LHCN-M2 (cell line): ENCODE results near the gene CIT. TPM values are rescaled to one million over a fixed set of nuclear protein-coding genes. Genes with fewer than 3 reads are reported as not detected.

Source experiments
- DNase-seq: peaks from one replicate; pipeline ENCODE4 v3.0.0-alpha.2; 2012; ENCODE audit warnings: low read depth
- total RNA-seq: library from RNA; depleted of rRNA; stranded (reverse); fragments of >200 nt; gene quantifications from 2 replicates; pipeline ENCODE4 v1.2.3, GENCODE V29; 2014

The CIT gene
- total RNA-seq, 1 experiment from 2014 or later = 54.0 TPM

- peak; percentile 69 for DNase-seq
Observed at GRCh38 chr12:119704065-119704747, 172.9 kb downstream of the CIT start.

DNA sequence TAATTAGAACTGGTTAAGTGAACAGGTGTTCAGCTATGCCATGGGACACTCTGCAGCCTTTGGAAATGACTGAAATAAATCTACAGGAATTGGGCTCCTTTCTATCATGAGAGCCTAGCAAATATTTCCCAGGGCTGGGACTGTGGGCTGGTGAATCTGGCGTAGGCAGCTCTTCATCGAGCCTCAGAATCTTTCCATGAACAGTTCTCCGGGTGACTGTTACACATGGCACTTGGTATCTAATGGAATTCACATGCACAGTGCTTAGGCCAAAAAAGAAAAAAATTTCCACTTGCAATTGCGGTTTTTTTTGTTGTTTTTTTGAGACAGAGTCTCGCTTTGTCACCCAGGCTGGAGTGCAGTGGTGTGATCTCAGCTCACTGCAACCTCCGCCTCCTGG is 177.0 kb downstream of the CIT start:
- no peak for DNase-seq

GRCh38 chr12:119699199-119699760 is 177.8 kb downstream of the CIT start:
- no peak for DNase-seq

GRCh38 chr12:119696943-119697342 is 180.2 kb downstream of the CIT start:
- no peak for DNase-seq

- DNase-seq = peak; percentile 19
Observed at GRCh38 chr12:119695034-119695433, 182.1 kb downstream of the CIT start.

DNA sequence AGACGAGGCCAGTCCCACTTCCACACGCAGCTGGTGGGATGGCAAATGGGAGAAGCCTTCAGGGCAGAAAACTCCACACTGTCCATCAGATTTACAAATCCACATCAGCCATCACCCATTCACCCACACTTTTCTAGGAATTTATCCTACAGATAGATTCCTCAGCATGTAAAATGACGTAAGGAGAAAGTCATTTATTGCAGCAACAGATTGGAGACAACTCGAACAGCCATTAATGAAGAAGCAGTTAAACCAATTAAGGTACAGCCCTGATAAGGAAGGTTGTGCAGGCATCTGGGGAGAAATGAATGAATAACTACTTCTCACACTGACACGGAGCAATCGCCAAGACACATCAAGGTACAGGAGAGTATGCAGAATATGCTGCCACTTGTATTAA is 183.0 kb downstream of the CIT start:
- no peak for DNase-seq

GRCh38 chr12:119693511-119693910 is 183.6 kb downstream of the CIT start:
- DNase-seq = no peak

- DNase-seq = peak; percentile 91
Observed at GRCh38 chr12:119692997-119693396, 184.1 kb downstream of the CIT start.

GRCh38 chr12:119692410-119692809 is 184.7 kb downstream of the CIT start:
- peak; percentile 93 for DNase-seq

- no peak for DNase-seq
Observed at GRCh38 chr12:119691202-119691810, 185.8 kb downstream of the CIT start.

DNA sequence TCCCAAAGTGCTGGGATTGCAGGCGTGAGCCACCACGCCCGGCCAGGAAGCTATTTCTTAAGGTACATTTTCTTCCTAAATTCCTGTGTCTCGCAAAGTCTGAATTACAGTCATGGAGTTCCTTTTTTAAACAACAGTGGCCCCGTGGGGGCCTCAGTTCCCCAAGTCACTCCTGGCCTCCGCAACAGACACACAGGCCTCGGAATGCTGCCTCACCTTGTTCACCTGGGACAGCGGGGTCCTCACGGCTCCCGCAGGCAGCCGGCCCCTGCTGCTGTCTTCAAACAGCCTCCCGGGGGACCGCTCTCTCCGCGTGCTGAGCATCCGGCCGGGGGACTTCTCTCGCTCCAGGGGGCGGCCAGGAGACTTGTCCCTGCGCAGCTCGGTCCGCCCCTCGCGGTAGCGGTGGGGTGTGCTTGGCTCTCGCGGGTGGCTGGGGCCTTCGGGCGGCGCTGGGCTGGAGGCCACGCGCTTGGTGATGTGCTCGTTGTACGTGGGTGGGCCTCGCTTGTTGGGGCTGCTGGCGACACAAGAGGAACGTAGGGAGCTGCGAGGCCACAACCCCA is 187.1 kb downstream of the CIT start:
- DNase-seq = no peak

DNA sequence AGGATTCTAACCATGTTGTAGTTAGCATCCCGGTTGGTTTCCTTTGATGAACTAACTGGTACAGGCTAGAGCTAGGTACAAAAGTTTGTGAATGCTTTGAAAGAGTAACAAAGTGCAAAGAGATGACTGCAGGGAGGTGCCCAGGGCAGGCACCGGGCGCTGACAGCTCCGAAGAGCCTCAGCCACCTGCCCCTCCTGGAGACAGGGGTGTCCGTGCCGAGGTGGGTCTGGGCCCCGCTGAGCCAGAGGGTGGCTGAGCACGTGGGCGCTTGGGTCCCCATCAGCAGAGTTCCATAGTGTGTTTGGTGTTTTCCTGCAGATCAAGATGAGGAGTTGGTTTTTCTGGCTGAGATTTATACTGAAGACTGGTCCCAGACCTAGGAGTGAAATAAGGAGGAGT is 189.2 kb downstream of the CIT start:
- DNase-seq = no peak

- no peak for DNase-seq
Observed at GRCh38 chr12:119687406-119687805, 189.7 kb downstream of the CIT start.

DNA sequence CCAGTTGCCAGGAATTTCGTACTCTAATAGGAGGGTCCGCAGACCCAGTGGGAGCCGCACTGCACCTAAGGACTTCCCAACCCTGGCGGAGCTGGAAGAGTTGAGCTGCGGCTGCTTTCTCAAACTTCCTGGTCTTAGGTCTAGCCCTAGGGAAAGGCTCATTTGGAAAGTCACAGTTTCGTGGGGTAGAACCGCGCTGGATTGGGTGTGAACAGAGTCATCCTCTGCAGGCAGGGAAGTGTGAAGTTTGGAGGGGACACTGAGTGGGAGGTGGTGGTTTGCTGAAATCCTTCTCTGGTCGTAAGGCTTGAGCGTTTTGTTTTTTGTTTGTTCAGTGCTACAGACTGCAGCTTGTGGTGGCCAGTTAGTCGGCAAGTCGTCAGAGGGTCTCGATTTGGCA is 190.3 kb downstream of the CIT start:
- no peak for DNase-seq

DNA sequence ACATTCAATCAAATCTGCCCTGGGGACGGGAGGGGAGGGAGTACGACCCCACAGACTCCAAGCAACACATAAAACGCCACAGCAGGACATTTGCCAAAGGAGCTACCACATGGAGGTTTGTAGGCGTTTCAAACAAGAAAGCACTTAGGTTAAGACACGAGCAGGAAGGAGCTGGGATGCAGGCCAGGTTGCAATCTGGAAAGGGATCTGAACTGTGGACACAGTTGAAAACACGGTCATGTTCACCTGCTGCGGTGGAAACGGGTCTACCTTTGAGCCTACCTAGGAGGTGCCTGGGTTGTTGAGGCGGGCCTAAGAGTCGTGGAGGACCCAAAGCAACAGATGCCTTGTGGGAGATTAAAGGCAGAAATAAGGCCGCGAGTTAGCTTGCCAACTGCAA is 190.8 kb downstream of the CIT start:
- no peak for DNase-seq

- no peak for DNase-seq
Observed at GRCh38 chr12:119685375-119685774, 191.7 kb downstream of the CIT start.

GRCh38 chr12:119684711-119685369 is 192.3 kb downstream of the CIT start:
- DNase-seq = peak; percentile 20

GRCh38 chr12:119683816-119684215 is 193.3 kb downstream of the CIT start:
- no peak for DNase-seq

DNA sequence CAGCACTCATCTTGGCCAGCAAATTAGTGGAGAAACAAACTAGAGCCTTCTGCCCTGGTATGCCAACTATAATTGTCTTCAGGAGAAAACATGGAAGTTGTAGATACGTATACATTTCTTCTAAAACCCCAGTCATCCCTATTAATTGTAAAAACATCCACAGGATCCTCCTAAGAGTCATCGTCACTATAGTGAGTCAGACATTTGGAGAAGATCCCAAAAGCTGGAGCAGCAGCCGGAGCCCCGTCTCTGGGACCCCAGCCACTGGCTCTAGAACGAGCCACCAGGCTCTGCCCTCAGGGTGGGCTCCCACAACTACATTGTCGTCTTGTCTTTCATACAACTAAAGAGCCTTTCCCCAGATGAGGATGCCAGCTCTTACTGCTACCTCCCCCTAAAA is 193.7 kb downstream of the CIT start:
- peak; percentile 43 for DNase-seq

DNA sequence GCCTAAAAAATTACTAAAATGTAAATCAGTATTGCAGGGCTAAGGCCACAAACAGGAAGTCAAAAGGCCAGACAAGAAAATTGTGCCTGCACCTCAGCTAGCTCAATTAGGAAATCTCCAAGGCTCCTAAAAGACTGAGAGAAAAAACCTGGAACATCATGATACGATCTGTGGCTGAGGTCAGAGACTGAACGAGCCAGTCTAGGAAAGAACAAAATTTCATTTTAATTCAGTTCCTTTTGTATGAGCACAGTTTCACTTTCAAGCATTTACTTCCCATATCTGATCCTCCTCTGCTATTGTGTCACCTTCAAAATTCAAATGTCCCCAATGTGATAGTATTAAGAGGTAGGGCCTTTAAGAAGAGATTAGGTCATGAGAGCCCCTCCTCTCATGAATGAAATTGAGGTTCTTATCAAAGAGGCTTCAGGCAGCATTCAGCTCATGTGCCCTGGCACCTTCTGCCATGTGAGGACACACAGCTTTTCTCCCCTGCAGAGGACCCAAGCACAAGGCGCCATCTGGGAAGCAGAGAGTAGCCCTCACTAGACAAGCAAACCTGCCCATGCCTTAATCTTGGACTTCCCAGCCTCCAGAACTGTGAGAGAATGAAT is 194.4 kb downstream of the CIT start:
- DNase-seq = no peak

- no peak for DNase-seq
Observed at GRCh38 chr12:119681728-119682638, 195.1 kb downstream of the CIT start.
